Gastroesophageal sphincter (tissue), 4 donors: ENCODE results near the gene UBR4. TPM values are rescaled to one million over a fixed set of nuclear protein-coding genes. Genes with fewer than 3 reads are reported as not detected.

Experiments
- ATAC-seq: fragments of 150-250 bp; one replicate; pipeline ENCODE4 v1.9.1; 2016; ENCODE audit warnings: mild to moderate bottlenecking, moderate library complexity
- H3K27ac ChIP-seq, 4 donors: fragments of 200-600 bp; sonication (generic) in 3 of 4; 1 replicate in 3 of 4; 2 replicates in 1 of 4; pipeline ENCODE4 v1.5.1; 2016 to 2019
- H3K27me3 ChIP-seq: fragments of 200-600 bp; sonication (generic); one replicate; pipeline ENCODE4 v1.5.1; 2019
- H3K36me3 ChIP-seq, 2 donors: fragments of 200-600 bp; sonication (generic); one replicate each; pipeline ENCODE4 v1.5.1; 2019; ENCODE audit warnings: control low read depth in 1 of 2
- H3K4me1 ChIP-seq, 3 donors: fragments of 200-600 bp; sonication (generic); 1 replicate in 2 of 3; 2 replicates in 1 of 3; pipeline ENCODE4 v1.5.1; 2016 to 2019; ENCODE audit warnings: control low read depth in 2 of 3
- H3K4me3 ChIP-seq, 2 donors: fragments of 200-600 bp; sonication (generic); one replicate each; pipeline ENCODE4 v1.5.1; 2019; ENCODE audit warnings: mild to moderate bottlenecking in 1 of 2, moderate library complexity in 1 of 2
- H3K9me3 ChIP-seq, 3 donors: fragments of 200-600 bp; sonication (generic); one replicate each; pipeline ENCODE4 v1.5.1; 2017 to 2019; ENCODE audit warnings: control low read depth in 2 of 3
- CTCF ChIP-seq, 4 experiments: fragments of 200-600 bp in 2 of 4; fragments of 450-650 bp in 2 of 4; sonication (generic) in 1 of 4; IDR thresholded peaks; one replicate each; pipeline ENCODE4 v1.5.1; 2017 to 2019; ENCODE audit warnings: antibody characterized with exemption in 4 of 4, mild to moderate bottlenecking in 2 of 4, moderate library complexity in 2 of 4
- EP300 ChIP-seq: sonication (generic); formaldehyde crosslinking; IDR thresholded peaks from one replicate; pipeline ENCODE4 v1.6.1; 2017; ENCODE audit warnings: antibody characterized with exemption, mild to moderate bottlenecking
- POLR2A ChIP-seq, 2 donors: fragments of 450-650 bp; IDR thresholded peaks; one replicate each; pipeline ENCODE4 v1.6.1; 2017; ENCODE audit warnings: antibody characterized with exemption in 2 of 2, mild to moderate bottlenecking in 2 of 2, moderate library complexity in 1 of 2
- POLR2AphosphoS5 ChIP-seq: sonication (generic); formaldehyde crosslinking; IDR thresholded peaks from one replicate; pipeline ENCODE4 v1.6.1; 2017; ENCODE audit warnings: antibody characterized with exemption
- WGBS, 2 donors: methylation state at CpG; one replicate each; pipeline ENCODE4 v1.1.5; 2018; ENCODE audit warnings: low coverage in 1 of 2; 5-methylcytosine and 5-hydroxymethylcytosine counted together
- total RNA-seq, 4 donors: library from RNA; depleted of rRNA; stranded (reverse); fragments of >200 nt; gene quantifications; one replicate each; pipeline ENCODE4 v1.1.0, GENCODE V29; 2016

UBR4 gene
- total RNA-seq, 4 donors from 2014 or later = 79.3 to 200 (median 191) TPM

GRCh38 chr1:19138331-19138730 lies 71.7 kb downstream of the UBR4 start:
- WGBS, 2 donors = 92 to 100% methylated on average over 1 of the region's 1 CpG
- Histone ChIP-seq H3K9me3 (peaks cover 0 to 6% (median 0%) of the 10 kb centered on the region in 3 donors), H3K4me3 (no peak overlapping the region), H3K27me3 (no peaks in the 10 kb centered on the region), H3K27ac (no peak overlapping the region), H3K4me1 (no peaks in the 10 kb centered on the region), H3K36me3 (peaks cover 20 to 100% of the 10 kb centered on the region in 2 donors)
- TF ChIP-seq CTCF (IDR thresholded peaks at IDR 0.05) = no peak
- no peak for TF ChIP-seq POLR2A (IDR thresholded peaks at IDR 0.05)
- TF ChIP-seq EP300 = no peak
- no peak for TF ChIP-seq POLR2AphosphoS5
- no peak for ATAC-seq

DNA sequence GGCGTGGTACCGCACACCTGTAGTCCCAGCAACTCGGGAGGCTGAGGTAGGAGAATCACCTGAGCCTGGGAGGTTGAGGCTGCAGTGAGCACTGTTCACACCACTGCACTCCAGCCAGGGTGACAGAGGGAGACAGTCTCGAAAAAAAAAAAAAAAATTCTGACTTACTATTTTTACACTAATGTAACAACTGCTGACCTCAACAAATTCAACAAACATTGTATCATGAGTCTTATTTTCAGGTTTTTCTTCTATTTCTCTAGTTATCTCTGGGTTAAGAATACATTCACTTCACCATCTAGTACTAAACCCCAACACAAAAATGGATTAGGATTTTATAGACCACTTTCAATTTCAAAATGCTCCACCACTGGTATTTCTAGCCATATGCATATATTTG lies 72.9 kb downstream of the UBR4 start:
- WGBS, 2 donors = 88 to 95% methylated on average over 4 of the region's 4 CpGs
- H3K36me3 ChIP-seq = peaks cover 20 to 100% of the 10 kb centered on the region in 2 donors
- no peak for ATAC-seq
- H3K4me1 ChIP-seq = no peaks in the 10 kb centered on the region
- no peak overlapping the region for H3K4me3 ChIP-seq
- no peaks in the 10 kb centered on the region for H3K27me3 ChIP-seq
- H3K9me3 ChIP-seq = peaks cover 0 to 8% (median 0%) of the 10 kb centered on the region in 3 donors
- TF ChIP-seq POLR2A (IDR thresholded peaks at IDR 0.05) (no peak), CTCF (IDR thresholded peaks at IDR 0.05) (no peak), EP300 (no peak), POLR2AphosphoS5 (no peak)
- no peak overlapping the region for H3K27ac ChIP-seq

DNA sequence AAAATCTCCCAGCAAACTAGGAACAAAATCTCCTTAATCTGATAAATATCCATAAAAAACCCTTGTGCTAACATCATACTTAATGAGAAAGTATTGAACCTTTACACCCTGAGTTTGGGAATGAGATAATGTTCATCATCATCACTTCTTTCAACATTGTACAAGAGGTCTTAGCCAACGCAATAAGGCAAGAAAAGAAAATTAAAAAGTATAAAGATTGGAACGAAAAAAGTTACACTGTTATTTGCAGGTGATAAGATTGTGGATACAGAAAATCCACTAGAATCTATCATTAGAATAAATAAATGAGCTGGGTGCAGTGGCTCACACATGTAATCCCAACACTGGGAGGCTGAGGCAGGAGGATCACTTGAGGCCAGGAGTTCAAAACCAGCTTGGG lies 76.7 kb downstream of the UBR4 start:
- H3K4me1 ChIP-seq = no peaks in the 10 kb centered on the region
- no peak for ATAC-seq
- 96 to 100% methylated on average over 2 of the region's 2 CpGs for WGBS, 2 donors
- TF ChIP-seq POLR2AphosphoS5 (no peak), CTCF (IDR thresholded peaks at IDR 0.05) (no peak), POLR2A (IDR thresholded peaks at IDR 0.05) (no peak), EP300 (no peak)
- no peak overlapping the region for H3K4me3 ChIP-seq
- no peak overlapping the region for H3K27ac ChIP-seq
- no peaks in the 10 kb centered on the region for H3K27me3 ChIP-seq
- peaks cover 15 to 100% of the 10 kb centered on the region in 2 donors for H3K36me3 ChIP-seq
- peaks cover 0 to 8% (median 0%) of the 10 kb centered on the region in 3 donors for H3K9me3 ChIP-seq

DNA sequence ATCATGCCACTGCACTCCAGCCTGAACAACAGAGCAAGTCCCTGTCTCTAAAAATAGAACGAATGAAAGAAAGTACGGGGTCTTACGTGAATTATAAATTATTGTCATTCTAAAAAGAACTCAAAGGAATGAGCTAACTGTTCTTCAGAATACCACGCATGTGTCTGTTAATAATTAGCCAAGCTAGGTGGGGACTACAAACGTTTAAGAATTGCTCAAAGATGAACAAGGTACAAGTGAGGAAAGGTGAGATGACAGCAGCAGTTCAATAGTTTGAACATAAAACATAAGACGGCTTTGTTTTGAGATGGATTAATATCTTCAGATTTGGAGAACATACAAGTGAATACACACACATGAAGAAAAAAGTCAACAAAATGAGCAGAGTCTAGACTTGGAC lies 79.6 kb downstream of the UBR4 start:
- peaks cover 0 to 8% (median 0%) of the 10 kb centered on the region in 3 donors for H3K9me3 ChIP-seq
- no peaks in the 10 kb centered on the region for H3K27me3 ChIP-seq
- H3K4me1 ChIP-seq = no peaks in the 10 kb centered on the region
- 75 to 78% methylated on average over 6 of the region's 6 CpGs for WGBS, 2 donors
- peaks cover 20 to 100% of the 10 kb centered on the region in 2 donors for H3K36me3 ChIP-seq
- TF ChIP-seq CTCF (IDR thresholded peaks at IDR 0.05) = no peak
- no peak for TF ChIP-seq POLR2AphosphoS5
- no peak for TF ChIP-seq POLR2A (IDR thresholded peaks at IDR 0.05)
- TF ChIP-seq EP300 = no peak
- H3K27ac ChIP-seq = no peak overlapping the region
- no peak overlapping the region for H3K4me3 ChIP-seq
- no peak for ATAC-seq

- no peak overlapping the region for H3K4me3 ChIP-seq
- no peak overlapping the region for H3K27ac ChIP-seq
- H3K9me3 ChIP-seq = peaks cover 0 to 8% (median 0%) of the 10 kb centered on the region in 3 donors
- H3K27me3 ChIP-seq = no peaks in the 10 kb centered on the region
- WGBS, 2 donors = 80 to 86% methylated on average over 2 to 6 of the region's 6 CpGs
- TF ChIP-seq POLR2A (IDR thresholded peaks at IDR 0.05) (no peak), POLR2AphosphoS5 (no peak), CTCF (IDR thresholded peaks at IDR 0.05) (no peak), EP300 (no peak)
- ATAC-seq = no peak
- H3K36me3 ChIP-seq = peaks cover 20 to 100% of the 10 kb centered on the region in 2 donors
- H3K4me1 ChIP-seq = no peaks in the 10 kb centered on the region
These were observed 81.0 kb downstream of the UBR4 start for GRCh38 chr1:19128968-19129514.
